Activated CD4-positive, alpha-beta T cell treated with anti-CD3 and anti-CD28 coated beads for 1 hour (primary cell): ENCODE results near the gene TMEM209.

Experiments
- DNase-seq: peaks from one replicate; pipeline ENCODE4 v3.0.0-alpha.2; 2020

TMEM209 gene

DNA sequence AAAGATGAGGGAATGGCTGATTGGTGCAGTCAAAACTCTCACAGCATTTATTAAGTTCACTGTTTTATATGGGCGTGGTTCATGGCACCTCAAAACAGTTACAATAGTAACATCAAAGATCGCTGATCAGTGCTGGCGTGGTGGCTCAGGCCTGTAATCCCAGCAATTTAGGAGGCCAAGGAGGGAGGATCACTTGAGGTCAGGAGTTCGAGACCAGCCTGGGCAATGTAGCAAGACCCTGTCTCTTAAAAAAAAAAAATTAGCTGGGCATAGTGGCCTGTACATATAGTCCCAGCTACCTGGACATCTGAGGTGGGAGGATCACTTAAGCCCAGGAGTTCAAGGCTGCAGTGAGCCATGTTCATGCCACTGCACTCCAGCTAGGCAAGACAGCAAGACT lies 86.4 kb downstream of the TMEM209 start:
- DNase-seq: no peak

DNA sequence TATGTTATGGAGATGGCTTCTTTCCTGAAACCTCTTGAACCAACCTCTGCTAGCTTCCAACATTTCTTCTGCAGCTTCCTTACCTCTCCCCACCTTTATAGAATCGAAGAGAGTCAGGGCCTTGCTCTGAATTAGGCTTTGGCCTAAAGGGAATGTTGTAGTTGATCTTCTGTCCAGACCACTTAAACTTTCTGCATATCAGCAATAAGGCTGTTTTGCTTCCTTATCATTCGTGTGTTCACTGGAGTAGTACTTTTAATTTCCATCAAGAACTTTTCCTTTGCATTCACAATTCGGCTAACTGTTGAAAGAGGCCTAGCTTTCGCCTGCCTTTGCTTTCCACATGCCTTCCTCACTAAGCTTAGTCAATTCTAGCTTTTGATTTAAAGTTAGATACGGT lies 86.9 kb downstream of the TMEM209 start:
- no peak for DNase-seq

DNA sequence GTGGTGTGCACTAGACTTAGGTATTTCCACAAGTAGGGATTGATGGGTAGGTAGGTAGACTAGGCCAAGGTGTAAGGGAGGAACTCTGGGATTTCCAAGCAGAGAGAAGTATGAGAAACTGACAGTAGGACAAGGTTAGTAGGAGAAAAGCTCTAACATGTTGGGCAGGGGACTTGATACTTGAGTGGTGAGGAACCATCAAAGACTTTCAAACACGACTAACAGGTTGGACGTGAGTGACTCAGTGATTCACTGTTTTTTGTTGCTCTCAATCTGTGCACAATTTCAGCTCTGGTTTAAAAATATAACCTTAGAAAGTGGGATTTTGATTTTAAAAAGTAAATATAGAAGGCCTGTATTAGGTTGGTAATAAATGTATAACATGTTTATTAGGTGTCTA lies 90.4 kb downstream of the TMEM209 start:
- DNase-seq: no peak
